ENCODE data around the gene RCAN3.

DNA sequence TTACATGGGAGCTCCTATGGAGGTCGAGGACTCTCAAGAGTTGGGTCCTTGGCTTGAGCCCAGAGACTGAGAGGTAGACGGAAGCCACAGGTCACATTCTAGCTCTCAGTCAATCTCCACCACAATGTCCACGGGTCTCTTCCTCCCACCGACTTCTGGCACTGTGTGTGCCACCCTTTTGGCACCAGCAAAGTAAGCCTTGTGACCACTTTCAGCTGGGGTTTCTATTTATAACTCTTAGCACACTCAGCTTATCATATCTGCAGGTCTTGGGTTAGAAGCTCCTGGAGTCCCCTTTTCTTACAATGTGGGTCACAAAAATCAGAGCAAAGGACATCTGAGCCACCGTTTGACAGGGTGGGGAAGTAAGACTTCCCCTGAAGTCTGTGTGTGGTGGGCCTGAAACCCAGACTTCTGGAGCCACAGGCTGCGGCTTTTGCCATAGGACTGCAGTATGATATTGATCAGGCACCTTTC is 81.6 kb downstream of the RCAN3 start:
- TF ChIP-seq, protein P1, sequence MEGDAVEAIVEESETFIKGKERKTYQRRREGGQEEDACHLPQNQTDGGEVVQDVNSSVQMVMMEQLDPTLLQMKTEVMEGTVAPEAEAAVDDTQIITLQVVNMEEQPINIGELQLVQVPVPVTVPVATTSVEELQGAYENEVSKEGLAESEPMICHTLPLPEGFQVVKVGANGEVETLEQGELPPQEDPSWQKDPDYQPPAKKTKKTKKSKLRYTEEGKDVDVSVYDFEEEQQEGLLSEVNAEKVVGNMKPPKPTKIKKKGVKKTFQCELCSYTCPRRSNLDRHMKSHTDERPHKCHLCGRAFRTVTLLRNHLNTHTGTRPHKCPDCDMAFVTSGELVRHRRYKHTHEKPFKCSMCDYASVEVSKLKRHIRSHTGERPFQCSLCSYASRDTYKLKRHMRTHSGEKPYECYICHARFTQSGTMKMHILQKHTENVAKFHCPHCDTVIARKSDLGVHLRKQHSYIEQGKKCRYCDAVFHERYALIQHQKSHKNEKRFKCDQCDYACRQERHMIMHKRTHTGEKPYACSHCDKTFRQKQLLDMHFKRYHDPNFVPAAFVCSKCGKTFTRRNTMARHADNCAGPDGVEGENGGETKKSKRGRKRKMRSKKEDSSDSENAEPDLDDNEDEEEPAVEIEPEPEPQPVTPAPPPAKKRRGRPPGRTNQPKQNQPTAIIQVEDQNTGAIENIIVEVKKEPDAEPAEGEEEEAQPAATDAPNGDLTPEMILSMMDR (IDR thresholded peaks at IDR 0.05) = no peak
- TF ChIP-seq EP300 (IDR thresholded peaks at IDR 0.05) = no peak
